HG03159 (cell line): Measurements from ENCODE around the gene CYP1B1.
A peak's percentile ranks its signal among the peaks of the same experiment; 100 is the strongest.

ENCODE experiments used
- ATAC-seq: cut with Tn5 transposase; IDR thresholded peaks from one replicate; pipeline ENCODE4 v1.9.1; 2021; ENCODE audit warnings: mild to moderate bottlenecking, moderate library complexity; ENCODE audit not compliant: unreplicated experiment

Gene CYP1B1

DNA sequence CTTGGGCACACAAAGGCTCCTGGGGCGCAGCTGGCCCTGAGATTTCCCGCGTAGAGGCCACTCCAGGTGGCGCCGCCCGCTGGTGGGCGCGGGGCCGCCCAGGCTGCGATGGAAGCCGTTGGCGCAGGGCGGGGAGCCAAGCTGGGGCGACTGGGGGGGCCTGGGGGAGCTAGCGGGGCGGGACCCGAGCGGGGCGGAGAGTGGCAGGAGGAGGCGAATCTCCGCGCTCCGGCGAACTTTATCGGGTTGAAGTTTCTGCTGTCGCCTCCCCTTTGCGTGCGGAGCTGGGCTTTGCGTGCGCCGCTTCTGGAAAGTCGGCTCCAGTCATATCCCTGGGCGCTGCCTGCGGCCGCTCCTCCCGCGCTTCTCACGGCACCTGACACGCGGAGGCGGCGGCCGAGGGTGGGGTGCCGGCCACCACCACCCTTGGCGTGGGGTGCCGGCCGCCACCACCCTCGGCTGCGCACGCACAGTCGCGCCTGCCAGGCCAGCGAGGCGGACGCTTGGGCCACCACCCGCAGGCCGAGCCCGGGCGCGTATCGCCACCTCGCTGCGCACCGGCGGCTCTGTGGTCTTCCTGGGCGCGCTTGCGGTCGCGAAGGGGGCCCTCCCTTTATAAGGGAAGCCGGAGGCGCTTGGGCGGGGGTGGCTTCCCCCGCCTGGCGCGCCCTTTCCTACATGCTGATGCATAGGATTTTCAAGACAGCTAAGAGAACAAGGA is 919 bp upstream of the CYP1B1 start:
- peak; percentile 49 for ATAC-seq

GRCh38 chr2:38076152-38076709 is 280 bp upstream of the CYP1B1 start:
- peak; percentile 45 for ATAC-seq

GRCh38 chr2:38074764-38075506 is 1.0 kb downstream of the CYP1B1 start:
- ATAC-seq: no peak

GRCh38 chr2:38074058-38074763 is 1.7 kb downstream of the CYP1B1 start:
- no peak for ATAC-seq

DNA sequence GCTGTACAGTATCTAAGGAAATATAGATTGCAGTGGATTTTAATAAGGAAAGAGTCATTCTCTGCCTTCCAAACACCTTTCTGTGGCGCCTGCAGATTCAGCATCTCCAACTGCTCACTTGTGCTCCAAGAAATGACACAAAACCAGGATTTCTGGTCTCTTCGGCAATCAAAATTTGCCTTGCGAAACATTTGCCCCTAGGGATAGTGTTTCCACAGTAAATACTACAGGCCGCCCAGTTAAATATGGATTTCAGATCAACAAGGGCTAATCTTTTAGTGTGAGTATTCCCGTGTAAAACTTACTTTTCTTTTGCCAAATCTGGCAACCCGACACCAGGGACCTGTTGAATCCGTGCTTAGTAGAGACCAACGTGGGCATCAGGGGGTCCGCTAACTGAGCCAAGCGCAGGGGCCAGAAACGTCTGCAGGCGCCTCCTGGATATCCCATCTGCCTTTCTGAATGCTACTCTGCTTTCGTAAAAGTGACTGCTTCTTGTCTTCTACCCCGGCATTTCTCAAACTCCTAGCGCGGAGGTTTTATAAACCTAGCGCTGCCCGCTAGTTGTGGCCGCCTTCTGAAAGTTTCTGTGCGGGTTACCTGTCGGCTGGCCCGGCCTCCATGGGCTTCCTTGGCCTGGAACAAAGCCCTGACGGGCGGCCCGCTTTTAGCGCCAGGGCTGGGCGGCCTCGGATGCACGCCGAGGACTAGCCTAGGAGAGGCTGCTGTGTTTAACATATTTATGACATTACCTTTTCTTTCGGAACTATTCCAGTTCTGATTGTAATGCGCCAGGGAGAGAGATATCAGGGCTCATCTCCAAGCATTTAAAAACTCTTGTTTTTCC is 2.5 kb downstream of the CYP1B1 start:
- no peak for ATAC-seq

DNA sequence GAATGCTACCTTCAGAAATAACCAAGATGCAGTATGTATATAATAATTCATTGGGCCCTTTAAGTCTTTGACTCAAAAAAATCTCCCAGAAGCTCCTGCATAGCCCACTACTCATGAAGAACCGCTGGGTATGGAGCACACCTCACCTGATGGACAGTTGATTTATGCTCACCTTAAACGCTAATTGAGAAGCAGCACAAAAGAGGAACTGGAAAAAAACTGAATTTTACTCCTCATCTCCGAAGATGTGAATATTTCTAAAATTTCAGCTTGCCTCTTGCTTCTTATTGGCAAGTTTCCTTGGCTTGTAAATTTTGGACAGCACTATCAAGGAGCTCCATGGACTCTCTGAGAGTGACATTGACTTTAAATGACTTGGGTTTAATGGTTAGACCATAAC is 5.5 kb downstream of the CYP1B1 start:
- no peak for ATAC-seq

DNA sequence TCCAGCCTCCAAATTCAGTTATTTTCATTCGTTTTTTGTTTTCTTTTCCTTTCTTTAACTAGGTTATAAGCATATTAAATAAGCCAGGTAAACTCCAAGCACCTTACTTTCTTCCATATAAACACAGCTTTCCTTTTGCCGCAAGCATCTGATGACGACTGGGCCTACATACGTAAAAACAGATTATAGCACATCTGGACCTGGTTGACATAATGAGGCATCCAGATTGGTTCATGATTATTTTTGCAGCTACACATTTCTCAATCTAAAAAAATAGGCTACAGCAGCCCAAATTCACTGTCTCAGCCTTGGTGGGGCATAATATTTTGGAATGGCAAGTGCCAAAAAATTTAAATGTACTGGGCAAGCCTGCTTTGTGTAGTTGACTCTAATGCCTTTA is 7.7 kb downstream of the CYP1B1 start:
- no peak for ATAC-seq

GRCh38 chr2:38066421-38067115 is 9.4 kb downstream of the CYP1B1 start:
- ATAC-seq: no peak

DNA sequence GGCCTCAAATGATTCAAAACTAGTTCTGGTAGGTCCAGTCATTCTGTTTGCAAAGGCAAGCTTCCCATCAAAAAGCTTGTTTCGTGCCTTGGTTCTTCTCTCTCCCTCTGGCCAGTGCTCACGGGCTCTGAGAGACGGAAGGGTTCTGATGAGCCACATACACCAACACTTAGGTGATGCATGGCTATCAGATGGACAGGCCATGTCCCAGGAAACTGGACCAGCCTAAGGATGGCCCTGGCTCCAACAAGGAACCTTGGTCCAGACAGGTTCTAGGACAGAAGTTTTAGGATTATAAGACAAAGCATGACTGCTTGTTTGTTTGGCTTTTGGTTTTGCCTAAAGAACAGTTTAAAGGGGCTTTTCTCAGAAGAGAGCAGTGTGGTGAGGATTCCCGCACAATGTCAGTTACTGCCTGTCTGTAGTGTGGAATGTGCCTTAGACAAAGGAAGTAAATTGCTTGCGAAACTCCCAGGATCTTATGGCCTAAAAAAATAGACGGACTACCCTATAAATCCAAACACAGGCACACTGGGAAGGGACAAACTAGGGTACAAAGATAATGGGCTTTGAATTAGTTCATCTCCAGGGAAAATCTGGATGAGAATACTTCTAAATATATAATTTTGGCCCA is 10.3 kb downstream of the CYP1B1 start:
- ATAC-seq: no peak

GRCh38 chr2:38064801-38065501 is 11.0 kb downstream of the CYP1B1 start:
- no peak for ATAC-seq

DNA sequence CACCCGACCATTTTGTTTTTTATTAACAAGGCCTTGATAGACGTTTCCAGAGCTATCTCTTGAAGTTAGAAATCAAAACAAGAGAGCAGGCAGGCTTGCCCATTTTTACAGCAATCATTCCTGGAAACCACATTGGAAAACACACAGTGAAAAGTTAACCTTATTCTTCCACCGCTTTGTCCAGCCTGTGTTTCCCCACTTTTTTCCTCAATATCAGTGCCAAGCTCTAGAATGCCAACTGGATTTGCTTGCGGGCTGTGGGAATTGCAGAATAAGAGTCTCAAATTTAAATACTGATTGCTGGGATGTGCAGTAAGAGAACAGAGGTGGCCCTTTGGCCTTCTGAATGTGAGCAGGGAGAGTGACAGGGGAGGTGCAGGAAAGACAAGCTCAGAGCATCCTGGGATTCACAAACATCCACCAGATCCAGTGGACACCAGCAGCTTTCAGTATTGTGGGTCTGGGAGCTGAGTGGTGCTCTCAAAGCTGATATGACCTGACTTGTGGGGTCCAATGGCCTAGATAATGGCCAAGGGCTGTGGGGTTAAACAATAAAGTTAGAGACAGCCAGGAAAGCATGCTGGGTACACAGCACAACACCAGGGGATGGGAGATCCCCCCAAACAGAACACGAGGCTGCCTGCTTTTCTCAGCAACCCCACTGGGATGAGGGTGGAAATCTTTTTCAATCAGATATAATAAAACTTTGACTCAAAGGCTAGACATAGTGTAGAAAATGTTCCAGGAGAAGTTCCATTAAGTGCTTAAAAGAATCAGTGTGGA is 15.5 kb downstream of the CYP1B1 start:
- ATAC-seq: no peak

GRCh38 chr2:38057651-38058410 is 18.1 kb downstream of the CYP1B1 start:
- ATAC-seq: no peak

DNA sequence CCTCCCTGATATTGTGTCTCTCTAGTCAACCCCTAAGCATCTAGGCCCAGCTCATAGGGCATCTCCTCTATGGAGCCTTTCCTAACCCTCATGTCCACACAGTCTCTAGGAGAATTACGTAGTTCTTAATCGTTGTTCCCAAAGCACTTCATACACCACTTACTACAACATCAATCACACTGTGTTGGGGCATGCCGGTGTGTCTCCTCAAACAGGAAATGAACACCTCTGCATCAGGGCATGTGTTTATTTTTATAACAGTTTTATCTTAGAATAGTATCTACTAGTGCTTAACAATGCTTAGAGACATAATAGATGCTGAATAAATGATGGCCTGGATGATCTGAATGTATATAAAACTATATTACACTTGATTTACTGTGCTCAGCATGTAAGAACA is 19.7 kb downstream of the CYP1B1 start:
- ATAC-seq: no peak

- no peak for ATAC-seq
Observed at GRCh38 chr2:38045811-38046210, 30.1 kb downstream of the CYP1B1 start.

DNA sequence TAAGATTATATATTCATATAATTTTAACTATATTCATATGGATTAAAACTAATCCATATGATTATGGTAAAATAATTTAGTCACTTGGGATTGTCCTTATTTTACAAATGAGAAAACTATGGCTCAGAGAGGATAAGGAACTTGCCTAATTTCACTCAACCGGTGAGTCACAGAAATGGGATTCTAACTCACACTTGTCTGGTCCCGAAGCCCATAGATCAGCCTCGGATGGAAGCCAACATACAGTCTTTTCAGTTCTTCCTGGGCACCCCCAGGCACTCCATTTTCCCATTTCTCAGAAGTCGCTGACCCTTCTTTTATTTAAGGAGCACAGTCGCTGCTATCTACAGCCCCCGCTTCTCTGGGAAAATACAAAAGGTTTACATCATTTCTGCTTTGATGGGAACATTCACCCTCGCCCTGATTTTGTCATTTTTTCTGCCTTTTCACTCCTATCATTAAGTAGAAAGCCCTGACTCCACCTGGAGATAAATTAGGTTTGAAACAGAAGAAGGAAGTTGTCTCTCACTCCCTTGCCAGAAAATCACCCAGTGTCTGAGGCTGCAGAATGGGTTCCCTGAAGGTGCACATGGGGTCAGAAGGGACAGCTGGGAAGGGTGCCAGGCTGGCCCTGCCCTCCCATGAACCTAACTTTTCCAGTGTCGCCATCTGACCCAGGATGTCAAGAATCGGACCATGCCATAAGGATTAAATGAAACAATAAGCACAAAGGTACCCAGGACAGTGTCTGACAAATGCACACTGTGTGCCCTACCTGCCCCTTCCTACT is 36.6 kb downstream of the CYP1B1 start:
- ATAC-seq: no peak

- no peak for ATAC-seq
Observed at GRCh38 chr2:38038682-38039081, 37.3 kb downstream of the CYP1B1 start.
